ENCODE results near the gene PRAMEF8. TPM values are rescaled to one million over a fixed set of nuclear protein-coding genes. Genes with fewer than 3 reads are reported as not detected.
A peak's percentile ranks its signal among the peaks of the same experiment; 100 is the strongest.
"Not testable (repeated sequence)": the region's sequence is repeated elsewhere in the genome, so short reads cannot be mapped to it uniquely, and the experiment has no call there.

The PRAMEF8 gene
- total RNA-seq: not detected in 2 replicates
- polyA plus RNA-seq (2012): not detected

- DNase-seq (ENCODE audit: low read depth): not testable (repeated sequence)
These were observed at the start of gene PRAMEF8 for GRCh38 chr1:13285037-13285436. TSS of gene PRAMEF8 (minus strand) at chr1:13285137. CDS start at chr1:13284091, 1,046 bp downstream.

GRCh38 chr1:13315281-13315680 lies 30.3 kb upstream of the PRAMEF8 start, which contains the start of gene PRAMEF15:
TSS of gene PRAMEF15 (plus strand) at chr1:13315581. CDS start at chr1:13318408, 2,827 bp downstream.
- DNase-seq (ENCODE audit: low read depth): not testable (repeated sequence)

GRCh38 chr1:13303239-13303638 lies 18.3 kb upstream of the PRAMEF8 start, which contains the start of gene PRAMEF33:
TSS of gene PRAMEF33 (plus strand) at chr1:13303539. CDS start at chr1:13305955, 2,416 bp downstream.
- not testable (repeated sequence) for DNase-seq (ENCODE audit: low read depth)

- DNase-seq (ENCODE audit: low read depth): not testable (repeated sequence)
These were observed 17.3 kb upstream of the PRAMEF8 start for GRCh38 chr1:13302197-13302596.

DNA sequence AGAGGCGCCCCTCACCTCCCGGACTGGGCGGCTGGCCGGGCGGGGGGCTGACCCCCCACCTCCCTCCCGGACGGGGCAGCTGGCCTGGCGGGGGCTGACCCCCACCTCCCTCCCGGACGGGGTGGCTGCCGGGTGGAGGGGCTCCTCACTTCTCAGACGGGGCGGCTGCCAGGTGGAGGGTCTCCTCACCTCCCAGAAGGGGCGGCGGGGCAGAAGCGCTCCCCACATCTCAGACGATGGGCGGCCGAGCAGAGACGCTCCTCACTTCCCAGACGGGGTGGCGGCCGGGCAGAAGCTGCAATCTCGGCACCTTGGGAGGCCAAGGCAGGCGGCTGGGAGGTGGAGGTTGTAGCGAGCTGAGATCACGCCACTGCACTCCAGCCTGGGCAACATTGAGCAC lies 13.8 kb upstream of the PRAMEF8 start:
- not testable (repeated sequence) for DNase-seq (ENCODE audit: low read depth)

GRCh38 chr1:13297216-13297931 lies 12.4 kb upstream of the PRAMEF8 start:
- DNase-seq (ENCODE audit: low read depth): not testable (repeated sequence)

DNA sequence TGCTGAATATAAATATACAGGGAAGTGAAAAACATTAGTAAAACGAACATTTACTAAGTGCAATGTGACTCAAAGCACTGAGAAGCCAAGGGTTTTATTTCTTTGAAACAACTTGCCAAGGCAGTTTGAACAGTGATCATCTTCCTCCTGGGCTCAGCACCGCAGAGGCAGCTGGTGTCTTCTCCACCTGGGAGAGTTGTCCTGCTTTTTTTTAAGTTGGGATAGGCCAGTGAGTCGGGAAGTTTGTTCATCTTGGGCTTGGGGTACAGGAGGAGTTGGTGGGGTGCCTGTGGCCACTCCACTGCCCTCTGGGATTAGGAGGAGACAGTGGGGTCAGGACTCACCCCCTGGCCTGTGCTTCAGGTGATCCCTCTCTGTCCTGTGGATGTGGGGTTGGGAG lies 4.1 kb upstream of the PRAMEF8 start:
- not testable (repeated sequence) for DNase-seq (ENCODE audit: low read depth)

- DNase-seq (ENCODE audit: low read depth): not testable (repeated sequence)
These were observed 5.3 kb downstream of the PRAMEF8 start for GRCh38 chr1:13279617-13280016.

DNA sequence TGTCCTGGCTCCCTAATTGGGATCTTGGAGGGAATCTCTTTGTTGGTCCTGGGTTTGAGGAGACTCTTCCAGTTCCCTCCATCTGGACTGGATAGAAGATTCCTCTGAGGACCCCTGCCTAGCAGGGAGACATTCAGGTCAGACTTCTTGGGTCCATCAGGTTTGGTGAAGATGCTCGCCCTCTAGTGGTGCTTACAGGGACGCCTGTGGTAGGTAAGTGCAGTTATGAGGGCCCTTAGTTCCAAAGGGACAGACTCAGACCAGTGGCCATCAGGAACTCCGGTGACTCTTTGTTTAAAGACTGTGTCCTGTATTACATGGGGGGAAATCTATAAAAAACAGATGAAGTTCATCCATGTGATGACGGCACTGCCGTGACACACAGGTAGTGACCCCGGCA lies 7.9 kb downstream of the PRAMEF8 start:
- DNase-seq (ENCODE audit: low read depth): not testable (repeated sequence)

DNA sequence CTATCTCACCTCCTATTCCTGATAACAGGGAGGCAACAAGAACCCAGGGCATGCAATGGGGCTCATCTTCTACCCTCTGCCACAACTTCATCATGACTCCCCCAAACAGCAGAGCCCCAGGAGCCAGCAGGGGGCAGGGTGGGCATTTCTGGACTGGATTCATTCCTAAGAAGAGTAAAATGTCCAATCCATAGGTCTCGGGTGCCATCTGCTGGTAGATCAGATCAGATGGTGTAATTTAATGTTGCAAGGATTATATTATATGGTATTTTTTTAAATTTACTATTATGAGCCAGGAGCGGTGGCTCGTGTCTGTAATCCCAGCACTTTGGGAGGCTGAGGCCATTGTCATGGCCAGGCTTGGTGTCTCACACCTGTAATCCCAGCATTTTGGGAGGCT lies 19.8 kb downstream of the PRAMEF8 start:
- not testable (repeated sequence) for DNase-seq (ENCODE audit: low read depth)

DNA sequence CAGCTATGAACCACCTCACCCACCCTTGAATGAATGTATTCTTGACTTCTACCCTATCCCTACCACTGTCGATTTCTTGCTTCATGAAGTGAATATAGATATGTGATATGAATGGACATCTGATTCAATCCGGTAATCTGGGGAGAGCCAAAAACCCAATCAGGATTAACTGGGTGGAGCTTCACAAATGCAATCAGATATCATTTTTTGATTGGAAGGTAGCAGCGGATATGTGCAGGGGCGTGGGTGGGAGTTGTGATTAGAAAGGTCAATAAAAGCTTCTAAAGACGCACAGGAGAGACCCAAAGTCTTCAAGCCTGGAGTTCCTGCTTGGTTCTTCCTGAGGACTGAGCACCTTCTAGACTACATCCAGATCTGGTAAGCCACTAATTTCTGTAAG lies 31.0 kb downstream of the PRAMEF8 start, which contains the start of gene PRAMEF5:
Gene PRAMEF5 (plus strand): TSS at position 301 of the 400 bp plus-strand sequence. CDS start 5,071 bp downstream, outside the sequence.
- not testable (repeated sequence) for DNase-seq (ENCODE audit: low read depth)

GRCh38 chr1:13247122-13247521 lies 37.8 kb downstream of the PRAMEF8 start:
- DNase-seq (ENCODE audit: low read depth): not testable (repeated sequence)

- not testable (repeated sequence) for DNase-seq (ENCODE audit: low read depth)
These were observed 38.4 kb downstream of the PRAMEF8 start for GRCh38 chr1:13246554-13246871.

DNA sequence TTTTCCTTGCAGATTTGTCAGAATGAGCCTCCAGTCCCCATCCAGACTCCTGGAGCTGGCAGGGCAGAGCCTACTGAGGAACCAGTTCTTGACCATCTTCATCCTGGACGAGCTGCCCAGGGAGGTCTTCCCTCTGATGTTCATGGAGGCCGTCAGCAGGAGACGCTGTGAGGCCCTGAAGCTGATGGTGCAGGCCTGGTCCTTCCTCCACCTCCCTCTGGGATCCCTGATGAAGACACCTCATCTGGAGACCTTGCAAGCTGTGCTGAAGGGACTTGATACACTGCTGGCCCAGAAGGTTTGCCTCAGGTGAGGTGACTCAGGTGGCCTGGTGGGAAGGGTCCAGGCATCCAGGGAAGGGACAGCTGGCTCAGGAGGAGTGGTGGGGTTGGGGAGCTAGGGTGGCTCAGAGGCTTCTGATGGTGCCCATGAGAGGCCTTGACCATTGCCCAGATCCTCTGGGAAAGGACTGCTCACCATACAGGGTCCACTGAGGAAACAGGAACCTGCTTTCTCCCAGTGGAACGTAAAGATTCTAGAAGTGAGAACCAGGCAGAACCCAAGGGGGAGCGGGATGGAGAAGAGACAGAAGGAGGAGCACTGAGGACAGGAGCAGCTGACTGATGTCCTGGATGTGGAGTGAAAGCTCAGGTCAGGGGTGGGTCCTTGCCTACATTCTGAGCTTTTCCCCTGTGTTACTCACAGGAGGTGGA lies 38.9 kb downstream of the PRAMEF8 start:
- not testable (repeated sequence) for DNase-seq (ENCODE audit: low read depth)

- not testable (repeated sequence) for DNase-seq (ENCODE audit: low read depth)
These were observed 41.2 kb downstream of the PRAMEF8 start for GRCh38 chr1:13243536-13244263.

- not testable (repeated sequence) for DNase-seq (ENCODE audit: low read depth)
These were observed 45.3 kb downstream of the PRAMEF8 start for GRCh38 chr1:13239633-13240032.

- not testable (repeated sequence) for DNase-seq (ENCODE audit: low read depth)
These were observed 47.4 kb downstream of the PRAMEF8 start for GRCh38 chr1:13237572-13237971.

GRCh38 chr1:13234057-13234456 lies 50.9 kb downstream of the PRAMEF8 start:
- DNase-seq (ENCODE audit: low read depth): peak; percentile 3

- not testable (repeated sequence) for DNase-seq (ENCODE audit: low read depth)
These were observed 52.9 kb downstream of the PRAMEF8 start for GRCh38 chr1:13232056-13232455.

Measured in myocyte (in vitro differentiated cells).